GM19395 (cell line): ENCODE results near the gene SORCS3.

ENCODE experiments used
- ATAC-seq: cut with Tn5 transposase; IDR thresholded peaks from one replicate; pipeline ENCODE4 v1.9.1; 2021; ENCODE audit warnings: mild to moderate bottlenecking, moderate library complexity; ENCODE audit not compliant: unreplicated experiment

Gene SORCS3

DNA sequence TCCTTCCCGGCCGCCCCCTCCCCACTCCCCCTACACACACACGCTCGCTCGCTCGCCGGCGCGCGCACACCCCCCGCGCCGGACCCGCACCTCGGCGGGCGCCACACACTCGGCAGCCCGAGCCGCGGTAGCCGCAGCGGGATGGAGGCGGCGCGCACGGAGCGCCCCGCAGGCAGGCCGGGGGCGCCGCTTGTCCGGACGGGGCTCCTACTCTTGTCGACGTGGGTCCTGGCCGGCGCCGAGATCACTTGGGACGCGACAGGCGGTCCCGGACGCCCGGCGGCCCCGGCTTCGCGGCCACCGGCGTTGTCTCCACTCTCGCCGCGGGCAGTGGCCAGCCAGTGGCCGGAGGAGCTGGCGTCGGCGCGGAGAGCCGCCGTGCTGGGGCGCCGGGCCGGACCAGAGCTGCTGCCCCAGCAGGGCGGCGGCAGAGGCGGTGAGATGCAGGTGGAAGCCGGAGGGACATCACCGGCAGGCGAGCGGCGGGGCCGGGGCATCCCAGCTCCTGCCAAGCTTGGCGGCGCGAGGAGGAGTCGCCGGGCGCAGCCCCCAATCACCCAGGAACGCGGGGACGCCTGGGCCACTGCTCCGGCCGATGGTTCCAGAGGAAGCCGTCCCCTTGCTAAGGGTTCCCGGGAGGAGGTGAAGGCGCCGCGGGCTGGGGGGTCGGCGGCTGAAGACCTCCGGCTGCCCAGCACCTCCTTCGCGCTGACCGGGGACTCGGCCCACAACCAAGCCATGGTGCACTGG, at the start of gene SORCS3:
Gene SORCS3 (plus strand): TSS at position 104 of the 750 bp plus-strand sequence.
- ATAC-seq = no peak

DNA sequence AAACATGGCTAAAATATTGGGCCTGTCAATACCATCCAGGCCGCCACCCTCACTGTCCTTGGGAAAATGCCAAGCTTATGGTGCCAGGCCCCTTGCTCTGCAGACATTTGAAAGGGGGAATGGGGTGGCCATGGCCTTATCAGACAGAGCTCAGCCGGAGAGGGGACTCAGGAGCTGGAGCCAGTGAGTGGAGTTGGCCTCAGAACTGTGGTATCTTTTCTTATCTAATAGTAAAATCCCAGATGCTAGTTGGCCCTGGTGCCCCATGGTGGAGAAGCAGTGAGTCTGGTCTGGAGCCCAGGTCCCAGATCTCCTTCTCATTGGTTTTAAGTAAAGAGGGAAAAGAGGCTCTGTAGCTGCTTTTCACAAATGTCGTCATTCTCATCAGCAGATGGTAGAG, 49.6 kb upstream of the SORCS3 start:
- ATAC-seq = no peak

DNA sequence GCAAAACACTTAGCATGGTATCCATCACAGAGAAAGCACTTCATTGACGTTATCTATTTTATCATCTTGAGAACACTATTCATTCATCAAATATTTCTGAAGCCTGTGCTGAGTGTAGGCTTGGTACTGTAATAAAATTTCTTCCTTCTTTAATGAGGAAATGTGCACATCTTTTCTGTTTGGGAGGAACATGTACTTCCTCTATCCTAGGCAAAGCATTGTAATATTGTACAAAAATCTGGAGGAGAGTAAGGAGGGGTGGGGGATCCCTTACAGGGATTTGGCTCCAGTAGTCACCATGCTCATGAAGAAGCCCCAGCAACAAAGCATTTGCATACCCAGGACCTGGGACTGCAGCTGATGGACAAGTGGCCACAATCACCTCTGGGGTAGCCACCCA, 39.9 kb upstream of the SORCS3 start:
- no peak for ATAC-seq

DNA sequence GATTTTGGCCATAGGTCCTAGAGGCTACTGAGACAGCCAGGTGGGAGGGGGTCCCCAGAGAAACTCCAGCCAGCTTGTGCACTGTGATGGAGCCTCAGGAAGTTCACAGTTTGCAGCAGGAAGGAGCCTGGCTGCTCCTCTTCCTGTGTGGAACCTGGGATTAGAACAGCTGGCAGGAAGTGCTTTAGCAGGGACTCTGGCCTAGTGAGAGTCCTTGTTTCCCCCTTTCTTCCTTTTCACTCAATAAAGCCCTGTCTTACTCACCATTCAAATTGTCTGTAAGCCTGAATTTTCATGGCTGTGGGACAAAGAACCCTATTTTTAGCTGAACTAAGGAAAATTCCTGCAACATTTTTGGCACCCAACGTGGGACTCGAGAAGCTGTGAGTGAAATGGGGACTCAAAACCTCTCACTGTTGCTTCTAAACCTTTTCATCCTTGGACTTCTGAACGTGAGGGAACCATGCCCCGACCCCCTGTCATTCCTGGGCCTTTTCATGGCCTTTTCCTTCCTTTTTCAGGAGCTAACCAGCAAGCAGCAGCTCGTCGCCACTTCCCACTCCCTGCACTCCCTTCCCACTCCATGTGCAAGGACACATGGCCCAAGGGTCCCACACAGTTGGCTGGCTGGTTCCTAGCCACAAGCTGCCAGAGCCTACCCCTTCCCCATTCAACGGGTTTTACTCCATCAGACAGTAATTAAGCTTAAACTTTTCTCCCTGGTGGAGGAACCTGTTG, 32.8 kb upstream of the SORCS3 start:
- ATAC-seq = no peak

DNA sequence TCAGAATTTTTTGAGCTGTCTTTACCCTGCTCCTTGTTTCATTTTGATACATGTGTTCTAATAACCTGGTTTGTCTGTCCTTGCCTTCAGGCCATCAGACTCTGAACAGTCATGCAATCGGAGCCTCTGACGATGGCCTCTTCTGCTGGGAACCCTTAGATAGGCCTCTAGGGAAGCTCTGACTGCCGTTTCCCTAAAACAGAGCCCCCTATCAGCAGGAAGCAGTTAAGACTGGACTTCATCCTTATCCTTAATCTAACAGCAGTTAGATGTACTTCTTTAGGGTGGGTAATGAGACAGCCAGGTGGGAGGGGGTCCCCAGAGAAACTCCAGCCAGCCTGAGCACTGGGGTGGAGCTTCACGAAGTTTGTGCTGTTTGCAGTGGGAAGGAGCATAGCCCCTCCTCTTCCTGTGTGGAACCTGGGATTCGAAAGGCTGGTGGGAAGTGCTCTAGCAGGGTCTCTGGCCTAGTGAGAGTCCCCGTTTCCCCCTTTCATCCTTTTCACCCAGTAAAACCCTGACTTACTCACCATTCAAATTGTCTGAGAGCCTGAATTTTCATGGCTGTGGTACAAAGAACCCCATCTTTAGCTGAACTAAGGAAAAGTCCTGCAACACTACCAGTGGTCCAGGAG, 28.4 kb upstream of the SORCS3 start:
- ATAC-seq = no peak

DNA sequence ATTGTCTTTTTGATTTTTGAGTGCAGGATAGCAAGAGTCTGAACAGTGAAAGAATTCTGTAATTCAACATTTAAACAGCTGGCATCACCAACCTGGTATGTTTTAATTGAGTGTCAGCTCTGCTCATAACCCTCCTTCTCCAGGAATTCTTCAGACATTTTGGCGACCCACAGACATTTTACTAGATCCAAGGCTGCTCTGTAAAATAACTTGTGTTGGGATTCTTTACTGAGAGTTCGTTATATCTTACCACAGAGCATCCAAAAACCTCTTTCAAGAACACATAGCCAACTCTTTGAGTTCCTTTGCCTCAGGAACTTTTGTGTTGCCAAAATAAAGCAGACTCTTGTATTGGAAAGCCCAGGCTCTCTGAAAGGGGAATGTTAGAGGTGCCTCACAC, 27.7 kb upstream of the SORCS3 start:
- ATAC-seq = no peak

DNA sequence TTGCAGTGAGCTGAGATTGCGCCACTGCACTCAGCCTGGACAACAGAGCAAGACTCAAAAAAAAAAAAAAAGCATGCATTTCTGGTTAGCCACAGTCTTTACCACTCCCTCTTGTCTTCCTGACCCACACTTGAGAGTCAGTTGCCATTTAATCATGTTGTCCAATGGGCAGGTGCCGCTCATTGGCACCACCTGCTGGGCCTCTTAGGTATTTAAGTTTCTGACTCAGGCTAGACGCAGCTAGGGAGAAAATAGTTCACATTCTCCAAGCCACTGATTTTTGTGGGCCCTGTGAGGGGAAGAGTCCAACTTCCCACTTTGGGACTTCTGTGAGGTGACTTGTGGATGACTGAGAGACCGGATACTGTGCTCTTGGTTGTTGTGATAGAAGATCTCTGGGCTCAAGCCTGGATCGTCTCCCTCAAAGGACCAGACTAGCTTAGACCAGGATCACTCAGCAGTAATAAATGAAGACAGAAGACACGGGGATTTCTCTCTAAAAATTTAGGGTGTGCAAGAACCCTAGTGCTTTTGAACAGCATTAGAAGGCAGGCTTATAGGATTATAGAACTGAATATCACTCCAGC, 26.8 kb upstream of the SORCS3 start:
- ATAC-seq = peak; percentile 86

DNA sequence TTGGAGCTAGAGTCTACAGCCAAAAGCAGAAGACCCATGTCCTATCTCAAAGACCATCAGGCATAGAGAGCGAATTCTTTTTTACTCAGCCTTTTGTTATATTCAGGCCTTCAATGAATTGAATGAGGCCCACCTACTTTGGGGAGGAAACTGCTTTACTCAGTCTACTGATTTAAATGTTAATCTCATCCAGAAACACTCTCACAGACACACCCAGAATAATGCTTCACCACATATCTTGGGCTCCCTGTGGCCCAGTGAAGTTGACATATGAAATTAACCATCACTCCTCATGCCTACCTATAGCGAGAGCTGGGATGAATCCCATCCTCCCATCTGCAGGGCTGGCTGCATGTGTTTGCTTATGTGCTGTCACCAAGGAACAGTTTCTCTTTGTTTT, 26.0 kb upstream of the SORCS3 start:
- no peak for ATAC-seq

DNA sequence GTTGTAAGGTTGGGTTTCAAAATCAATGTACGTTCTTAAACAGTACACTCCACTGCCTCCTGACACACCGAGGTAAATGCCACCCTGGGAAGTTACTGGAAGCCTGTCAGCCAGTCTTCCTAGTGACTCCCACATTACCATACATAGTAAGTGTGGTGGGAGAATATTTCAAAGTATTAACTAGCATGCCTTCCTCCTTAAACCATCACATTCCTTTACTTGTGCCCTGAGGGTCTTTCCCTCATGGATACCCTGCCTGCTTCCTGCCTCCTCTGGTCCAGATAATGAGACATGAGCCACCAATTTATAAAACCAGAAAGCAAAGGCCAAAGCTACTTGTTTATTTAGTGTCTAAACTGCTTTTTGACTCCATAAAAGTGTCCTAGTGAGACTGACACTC, 23.3 kb upstream of the SORCS3 start:
- no peak for ATAC-seq

DNA sequence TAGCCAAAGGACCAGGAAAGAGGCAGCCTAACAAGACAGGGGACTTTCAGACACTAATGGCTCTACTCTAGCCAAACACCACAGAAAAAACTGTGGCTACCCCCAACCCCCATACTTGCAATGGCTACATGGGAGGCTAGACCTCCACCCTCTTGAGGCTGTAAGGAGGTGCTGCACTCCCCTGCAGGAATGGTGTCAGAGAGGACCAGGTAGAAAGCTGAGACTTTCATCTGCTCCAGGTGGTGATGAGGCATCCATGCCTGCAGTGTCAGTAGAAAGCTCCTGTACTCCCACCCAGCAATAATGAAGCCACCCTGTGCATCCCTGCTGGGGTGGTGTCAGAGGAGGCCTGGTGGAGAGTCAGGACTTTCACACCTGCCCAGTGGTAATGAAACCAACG, 18.9 kb upstream of the SORCS3 start:
- ATAC-seq = no peak

DNA sequence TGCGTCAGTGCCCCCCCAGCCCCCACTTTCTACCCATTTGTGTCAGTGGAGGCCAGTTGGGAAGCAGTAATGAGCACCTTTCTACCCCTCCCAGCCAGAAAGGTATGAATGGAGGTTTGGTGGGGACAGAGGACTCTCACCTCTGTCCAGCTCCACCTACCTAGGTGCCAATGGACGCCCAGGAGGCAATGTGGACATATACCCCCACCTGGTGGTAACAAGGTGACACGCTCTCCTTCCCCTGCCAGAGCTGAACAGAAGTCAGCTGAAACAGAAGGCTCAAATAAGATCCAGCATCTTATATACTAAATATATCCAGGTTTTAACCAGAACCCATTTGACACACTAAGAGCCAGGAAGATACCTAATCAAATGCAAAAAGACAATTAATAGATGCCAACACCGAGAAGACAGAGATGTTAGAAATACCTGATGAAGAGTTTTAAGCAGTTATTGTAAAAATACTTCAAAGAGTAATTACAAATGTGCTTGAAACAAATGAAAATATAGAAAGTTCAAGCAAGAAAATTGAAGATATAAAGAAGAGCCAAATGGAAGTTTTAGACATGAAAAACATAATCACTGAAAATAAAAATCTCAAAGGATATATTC, 18.4 kb upstream of the SORCS3 start:
- ATAC-seq = no peak

DNA sequence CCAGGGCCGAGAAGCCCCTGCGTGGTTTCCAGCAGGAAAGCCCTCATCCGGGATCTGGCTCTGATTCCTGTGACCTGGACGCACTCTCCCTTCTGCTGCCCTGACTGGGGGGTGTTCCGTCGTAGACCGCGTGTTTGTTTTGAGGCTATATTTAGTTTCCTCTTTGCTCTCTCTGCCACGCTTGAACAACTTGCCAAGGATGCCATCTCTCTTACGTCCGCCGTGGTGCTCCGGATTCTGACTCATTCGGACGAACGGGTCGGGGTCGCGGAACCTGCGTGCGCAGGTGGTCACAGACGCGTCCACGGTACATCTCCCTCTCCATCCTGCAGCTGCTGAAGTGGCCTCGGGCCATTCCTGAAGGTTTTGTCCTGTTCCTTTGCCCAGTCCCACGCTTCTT, 10.4 kb upstream of the SORCS3 start:
- no peak for ATAC-seq

DNA sequence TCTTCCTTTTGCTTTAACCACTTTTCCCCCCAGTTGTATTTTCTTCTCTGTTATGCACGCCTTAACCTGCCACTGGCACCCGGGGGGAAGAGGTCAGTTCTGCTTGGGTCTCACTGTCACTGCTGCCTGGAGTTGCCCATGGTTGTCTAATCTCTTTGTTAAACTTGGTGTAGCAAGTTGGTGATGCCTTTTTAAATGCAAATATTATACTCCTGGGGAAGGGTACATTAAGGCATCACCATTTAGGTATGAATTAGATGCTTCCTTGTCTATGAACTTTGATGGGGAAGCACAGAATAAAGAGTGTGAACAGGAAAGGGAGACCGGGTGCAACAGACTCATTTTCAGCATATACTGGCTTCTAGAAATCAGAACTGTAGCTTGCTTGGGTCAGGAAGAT, 9.1 kb upstream of the SORCS3 start:
- ATAC-seq = no peak

DNA sequence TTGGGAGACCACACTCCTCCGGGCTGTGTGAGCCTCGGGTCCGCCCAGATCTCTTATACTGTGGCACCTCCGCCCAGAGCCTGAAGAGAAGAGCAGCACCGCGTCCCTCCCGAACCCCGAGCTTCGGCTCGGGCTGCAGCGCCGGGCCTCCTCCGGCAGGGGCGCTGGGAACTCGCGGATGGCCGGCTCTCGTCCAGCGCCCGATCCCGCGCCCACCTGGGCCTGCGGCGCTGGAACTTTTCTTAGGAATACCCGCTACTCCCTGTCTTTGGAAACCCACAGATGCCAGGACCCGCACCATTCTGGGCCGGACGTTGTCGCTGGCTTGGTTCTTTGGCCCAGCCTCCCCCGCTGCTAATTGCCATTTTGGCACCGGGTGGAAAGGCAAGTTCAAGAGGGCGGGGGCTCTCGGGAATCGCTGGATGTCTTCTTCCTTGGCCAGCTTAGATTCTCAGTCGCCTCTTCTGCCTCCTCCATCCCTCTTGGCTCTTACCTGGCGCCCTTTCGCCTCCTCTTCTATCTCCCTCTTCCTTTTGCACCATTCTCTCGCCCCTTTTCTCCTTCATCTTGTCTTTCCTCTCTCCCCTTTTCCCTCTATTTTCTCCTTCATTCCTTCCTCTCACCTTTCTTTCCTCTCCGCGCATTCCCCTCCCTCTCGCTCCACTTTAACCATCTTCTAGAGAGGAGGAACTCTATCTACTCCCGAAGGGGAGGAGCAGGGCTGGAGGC, 2.1 kb upstream of the SORCS3 start:
- ATAC-seq = no peak

DNA sequence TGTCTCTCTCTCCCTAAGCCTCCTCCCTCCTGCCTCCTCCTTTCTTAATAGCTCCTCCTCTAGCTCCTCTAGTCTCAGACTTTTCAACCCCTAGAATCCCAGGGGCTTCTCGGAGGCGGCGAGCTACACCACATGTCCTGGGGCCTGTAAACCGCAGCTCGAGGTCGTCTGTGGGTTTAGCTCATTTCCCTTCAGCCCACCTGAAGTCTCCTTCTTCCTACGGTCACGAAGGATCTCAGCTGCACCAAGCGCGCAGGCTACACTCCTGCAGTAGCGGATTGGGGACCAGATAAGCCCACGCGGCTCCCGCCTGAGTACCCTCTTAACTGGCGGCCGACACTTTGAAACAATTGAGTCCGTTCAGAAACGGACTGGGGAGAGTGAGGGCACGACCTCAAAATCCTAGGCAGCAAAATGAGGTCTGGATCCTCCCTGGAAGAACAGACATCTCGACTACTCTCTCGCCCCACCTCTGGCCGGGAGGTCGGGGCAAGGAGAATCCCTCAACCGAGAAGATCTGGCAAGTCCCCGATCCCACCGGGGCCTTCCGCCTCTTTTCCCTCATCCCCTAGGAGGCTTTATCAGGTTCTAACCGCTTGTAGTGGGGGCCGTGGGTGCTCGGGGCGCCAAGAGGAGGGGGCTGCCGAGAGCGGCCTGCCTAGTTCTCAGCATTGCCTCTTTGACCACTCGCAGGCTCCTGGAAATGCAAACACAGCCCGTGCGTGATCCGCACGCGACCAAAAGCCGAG, 1.3 kb upstream of the SORCS3 start:
- no peak for ATAC-seq

DNA sequence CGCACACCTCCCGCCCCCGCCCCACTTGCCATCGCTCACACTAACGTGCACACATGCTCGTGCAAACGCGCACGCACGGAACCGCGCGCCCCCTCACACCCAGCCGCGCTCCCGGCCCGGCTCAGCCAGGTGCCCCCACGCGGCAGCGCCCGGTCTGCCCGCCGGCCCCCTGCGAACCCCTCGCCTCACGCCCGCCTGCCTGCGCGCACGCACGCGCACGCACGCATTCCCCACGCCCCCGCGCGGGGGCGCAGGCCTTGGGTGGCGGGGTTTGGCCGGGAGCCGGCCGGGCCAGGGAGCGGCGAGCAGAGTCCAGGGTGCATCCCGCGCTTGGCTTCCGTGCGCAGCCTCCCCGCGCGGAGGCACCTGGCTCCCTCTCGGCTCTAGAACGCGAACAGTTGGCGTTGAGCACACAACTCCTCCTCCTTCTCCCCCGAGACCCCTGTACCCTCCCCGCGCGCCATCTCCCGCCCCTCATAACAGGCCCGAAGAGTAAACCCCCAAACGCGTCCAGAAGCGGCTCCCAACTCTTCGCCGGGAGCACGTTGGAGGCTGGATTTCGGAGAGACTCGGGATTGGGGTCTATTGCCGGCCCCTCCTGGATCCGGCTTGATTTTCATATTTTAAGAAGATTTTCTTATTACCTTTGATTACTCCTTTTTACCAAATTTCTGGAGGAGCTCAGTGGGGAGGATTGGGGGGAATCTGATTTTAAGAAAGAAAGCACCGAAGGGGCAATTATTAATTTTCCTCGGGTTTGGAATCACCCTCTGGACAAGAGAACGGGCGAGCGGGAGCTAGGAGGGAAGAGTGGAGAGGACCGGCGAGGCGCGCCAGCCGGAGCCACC, 527 bp upstream of the SORCS3 start:
- no peak for ATAC-seq

DNA sequence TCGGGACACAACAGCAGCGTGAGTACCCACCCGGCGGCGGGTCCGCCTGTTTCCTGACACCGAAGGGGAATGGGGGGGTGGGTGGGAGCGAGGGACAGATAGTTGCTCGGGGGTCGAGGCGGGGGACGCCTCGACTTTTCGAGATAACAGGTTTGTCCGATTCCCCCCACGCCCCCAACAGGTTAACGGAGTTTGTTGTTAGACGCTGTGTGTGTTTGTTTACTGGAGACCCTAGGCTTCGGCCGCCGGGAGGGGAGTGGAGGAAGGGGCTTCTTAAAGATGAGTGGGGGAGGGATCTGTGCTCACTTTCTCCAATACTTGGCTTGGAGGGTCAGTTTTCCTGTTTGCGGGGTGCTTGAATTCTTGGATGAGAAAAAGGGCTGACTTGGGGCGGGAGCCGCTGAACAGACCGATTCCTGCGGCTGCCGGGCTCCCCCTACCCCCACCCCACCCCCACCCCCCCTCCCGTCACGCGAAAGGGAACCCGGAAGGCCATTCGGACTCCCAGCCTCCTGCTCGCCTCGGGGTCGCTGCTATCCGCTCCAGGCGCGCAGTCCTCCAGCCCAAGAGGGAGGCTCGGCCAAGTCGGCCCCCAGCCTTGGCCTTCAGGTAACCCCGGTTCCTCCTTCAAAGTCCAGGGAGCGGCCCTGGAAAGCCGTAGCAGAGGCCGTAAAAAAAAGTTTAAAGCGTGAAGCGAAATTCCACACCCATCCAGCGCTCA, 1.0 kb downstream of the SORCS3 start:
- ATAC-seq = no peak

DNA sequence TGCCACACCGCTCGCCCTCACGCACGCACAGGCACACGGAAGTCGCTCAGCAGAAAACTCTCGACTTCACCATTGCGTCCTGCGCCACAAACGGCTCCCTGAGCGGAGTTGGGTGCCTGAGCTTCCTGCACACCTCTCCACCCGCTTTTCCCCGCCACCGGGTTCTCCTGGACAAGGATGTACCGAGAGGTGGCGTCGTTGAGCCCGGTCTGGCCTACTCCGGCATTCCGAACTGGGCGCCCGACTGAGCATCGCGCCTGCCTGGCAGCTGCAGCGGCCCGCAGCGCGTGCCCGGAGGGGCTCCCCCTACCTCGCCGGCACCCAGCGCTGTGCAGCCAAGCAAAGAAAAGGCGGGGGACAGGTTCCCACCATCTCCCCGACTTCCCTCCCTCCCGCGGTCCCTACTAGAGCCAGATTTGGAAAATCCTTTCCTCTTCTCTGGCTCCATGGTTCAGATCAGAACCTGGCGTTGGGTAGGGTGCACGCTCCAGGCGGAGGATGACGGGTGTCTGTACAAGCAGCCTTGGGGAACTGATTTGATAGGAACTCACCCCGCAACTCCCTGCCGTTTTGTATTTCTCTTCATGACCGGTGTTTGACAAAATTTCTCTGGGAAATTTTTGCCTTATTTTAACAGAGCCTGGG, 1.7 kb downstream of the SORCS3 start:
- no peak for ATAC-seq
